ENCODE data around the gene ADGRA1.
"Not testable (repeated sequence)": the region's sequence is repeated elsewhere in the genome, so short reads cannot be mapped to it uniquely, and the experiment has no call there.

The ADGRA1 gene

DNA sequence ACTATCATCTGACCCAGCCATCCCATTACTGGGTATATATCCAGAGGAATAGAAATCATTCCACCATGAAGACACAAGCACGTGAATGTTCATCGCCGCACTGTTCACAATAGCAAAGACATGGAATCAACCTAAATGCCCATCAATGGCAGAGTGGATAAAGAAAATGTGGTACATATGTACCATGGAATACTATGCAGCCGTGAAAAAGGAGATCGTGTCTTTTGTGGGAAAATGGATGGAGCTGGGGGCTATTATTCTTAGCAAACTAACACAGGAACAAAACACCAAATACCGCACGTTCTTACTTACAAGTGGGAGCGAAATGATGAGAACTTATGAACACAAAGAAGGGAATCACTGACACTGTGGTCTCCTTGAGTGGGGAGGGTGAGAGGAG, 62.5 kb downstream of the ADGRA1 start:
- ChIA-PET POLR2A (no interaction called here), CTCF (no interaction called here)
- DNase-seq (ENCODE audit: extremely low spot score), result no peak
- no peak for TF ChIP-seq CTBP1 (IDR thresholded peaks at IDR 0.05; ENCODE audit: borderline replicate concordance)
- TF ChIP-seq, protein P1, sequence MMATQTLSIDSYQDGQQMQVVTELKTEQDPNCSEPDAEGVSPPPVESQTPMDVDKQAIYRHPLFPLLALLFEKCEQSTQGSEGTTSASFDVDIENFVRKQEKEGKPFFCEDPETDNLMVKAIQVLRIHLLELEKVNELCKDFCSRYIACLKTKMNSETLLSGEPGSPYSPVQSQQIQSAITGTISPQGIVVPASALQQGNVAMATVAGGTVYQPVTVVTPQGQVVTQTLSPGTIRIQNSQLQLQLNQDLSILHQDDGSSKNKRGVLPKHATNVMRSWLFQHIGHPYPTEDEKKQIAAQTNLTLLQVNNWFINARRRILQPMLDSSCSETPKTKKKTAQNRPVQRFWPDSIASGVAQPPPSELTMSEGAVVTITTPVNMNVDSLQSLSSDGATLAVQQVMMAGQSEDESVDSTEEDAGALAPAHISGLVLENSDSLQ (IDR thresholded peaks at IDR 0.05), result no peak
- TF ChIP-seq ARNT (IDR thresholded peaks at IDR 0.05), result no peak
- no peak for TF ChIP-seq ELF4 (IDR thresholded peaks at IDR 0.05)
- TF ChIP-seq FOXM1 (IDR thresholded peaks at IDR 0.05; ENCODE audit: borderline replicate concordance), result no peak
- no peak for TF ChIP-seq ZNF384 (IDR thresholded peaks at IDR 0.05)
- no peak for TF ChIP-seq L3MBTL2 (conservative IDR thresholded peaks at IDR 0.05)
- no peak for TF ChIP-seq NFRKB (IDR thresholded peaks at IDR 0.05)
- TF ChIP-seq SUZ12 (IDR thresholded peaks at IDR 0.05), result no peak
- TF ChIP-seq FOXA1 (IDR thresholded peaks at IDR 0.05), result no peak
- no peak for TF ChIP-seq TARDBP (IDR thresholded peaks at IDR 0.05)
- no peak for TF ChIP-seq BHLHE40 (IDR thresholded peaks at IDR 0.05; ENCODE audit: borderline replicate concordance)
- TF ChIP-seq HDGF (IDR thresholded peaks at IDR 0.05; ENCODE audit: borderline replicate concordance), result no peak
- TF ChIP-seq SP1 (IDR thresholded peaks at IDR 0.05), result no peak
- TF ChIP-seq LEF1 (IDR thresholded peaks at IDR 0.05; ENCODE audit: borderline replicate concordance), result no peak
- no peak for TF ChIP-seq FOXK2 (IDR thresholded peaks at IDR 0.05)

DNA sequence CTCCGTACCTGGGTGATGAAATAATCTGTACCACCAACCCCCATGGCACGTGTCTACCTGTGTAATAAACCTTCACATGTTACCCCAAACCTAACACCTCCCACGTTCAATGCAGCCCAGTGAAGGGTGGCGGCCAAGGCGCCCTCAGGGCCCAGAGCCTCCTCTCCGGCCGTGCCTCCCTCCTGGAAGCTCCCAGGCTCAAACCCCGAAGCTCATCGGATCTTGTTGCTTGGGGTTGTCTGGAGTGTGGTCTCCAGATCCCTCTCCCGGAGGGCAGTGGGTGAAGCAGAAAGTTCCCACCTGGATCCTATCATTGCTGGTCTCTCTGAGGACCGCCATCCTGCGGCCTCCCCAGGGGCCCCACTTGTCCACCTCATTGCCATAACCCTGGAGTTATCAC, 62.9 kb downstream of the ADGRA1 start:
- ChIA-PET CTCF (no interaction called here), POLR2A (no interaction called here)
- DNase-seq (ENCODE audit: extremely low spot score), result no peak
- no peak for TF ChIP-seq NFRKB (IDR thresholded peaks at IDR 0.05)
- TF ChIP-seq FOXM1 (IDR thresholded peaks at IDR 0.05; ENCODE audit: borderline replicate concordance), result no peak
- TF ChIP-seq FOXA1 (IDR thresholded peaks at IDR 0.05), result no peak
- TF ChIP-seq FOXK2 (IDR thresholded peaks at IDR 0.05), result no peak
- no peak for TF ChIP-seq HDGF (IDR thresholded peaks at IDR 0.05; ENCODE audit: borderline replicate concordance)
- TF ChIP-seq LEF1 (IDR thresholded peaks at IDR 0.05; ENCODE audit: borderline replicate concordance), result no peak

DNA sequence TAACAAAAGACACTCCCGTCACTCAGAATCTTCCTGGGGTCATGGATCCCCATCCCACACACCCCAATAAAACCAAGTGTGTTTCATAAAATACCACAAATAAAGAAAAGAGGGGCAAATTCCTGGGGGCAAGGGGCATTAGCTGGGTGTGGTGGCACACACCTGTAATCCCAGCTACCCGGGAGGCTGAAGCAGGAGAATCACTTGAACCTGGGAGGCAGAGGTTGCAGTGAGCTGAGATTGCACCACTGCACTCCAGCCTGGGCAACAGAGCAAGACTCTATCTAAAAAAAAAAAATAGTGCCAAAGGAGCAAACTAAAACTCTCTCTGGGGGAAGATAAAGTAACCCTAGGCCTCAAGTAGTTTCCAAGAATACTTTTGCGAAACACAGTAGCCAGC, 63.3 kb downstream of the ADGRA1 start:
- POLR2A ChIA-PET; CTCF ChIA-PET; DNase-seq (ENCODE audit: extremely low spot score): not testable (repeated sequence)

DNA sequence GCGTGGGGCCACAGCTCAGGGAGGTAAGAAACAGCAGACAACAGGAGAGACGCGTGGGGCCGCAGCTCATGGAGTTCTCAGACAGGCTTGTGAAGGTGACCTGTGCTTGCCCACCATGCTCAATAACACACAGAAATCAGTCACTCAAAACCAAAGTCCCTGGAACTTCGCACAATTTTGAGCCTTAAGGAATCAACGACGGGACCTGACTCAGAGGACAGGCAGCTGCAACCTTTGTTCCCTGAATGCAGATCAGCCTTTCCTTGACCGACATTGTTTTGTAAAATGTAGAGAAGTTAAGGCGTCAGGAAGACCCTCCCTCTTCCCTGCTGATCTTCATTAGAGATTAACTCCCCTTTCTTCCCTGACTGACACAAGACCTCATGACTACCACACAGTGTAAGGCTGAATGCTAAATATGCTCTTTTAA, 63.8 kb downstream of the ADGRA1 start:
- CTCF ChIA-PET, result no interaction called here
- POLR2A ChIA-PET, result no interaction called here
- no peak for DNase-seq (ENCODE audit: extremely low spot score)
- TF ChIP-seq FOXK2 (IDR thresholded peaks at IDR 0.05) (no peak), LEF1 (IDR thresholded peaks at IDR 0.05; ENCODE audit: borderline replicate concordance) (no peak), BHLHE40 (IDR thresholded peaks at IDR 0.05; ENCODE audit: borderline replicate concordance) (no peak), FOXA1 (IDR thresholded peaks at IDR 0.05) (no peak), L3MBTL2 (conservative IDR thresholded peaks at IDR 0.05) (no peak)
- TF ChIP-seq, protein P1 (IDR thresholded peaks at IDR 0.05), result no peak

DNA sequence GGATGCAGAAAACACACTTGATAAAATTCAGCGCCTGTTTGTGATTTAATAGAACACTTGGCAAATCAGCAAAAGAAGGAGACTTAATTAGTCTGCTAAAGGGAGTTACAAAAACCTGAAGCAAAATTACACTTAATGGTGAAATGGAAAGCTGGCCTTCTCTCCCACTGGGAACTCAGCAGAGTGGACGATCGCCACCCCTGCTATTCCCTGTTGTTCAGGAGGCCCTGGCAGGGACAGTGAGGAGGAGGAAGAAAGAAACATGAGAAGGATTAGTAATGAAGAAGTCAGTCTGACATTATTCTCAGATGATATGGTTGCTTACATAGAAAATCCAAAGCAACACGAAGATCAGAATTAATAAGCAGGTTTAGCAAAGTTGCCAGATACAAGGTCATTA, 66.7 kb downstream of the ADGRA1 start:
- TF ChIP-seq BHLHE40 (IDR thresholded peaks at IDR 0.05; ENCODE audit: borderline replicate concordance), result no peak
- no peak for TF ChIP-seq ZNF384 (IDR thresholded peaks at IDR 0.05)
- POLR2A ChIA-PET, result no interaction called here
- CTCF ChIA-PET, result interaction anchor here (1.0 kb wide), 1 partner anchor 46 kb away, joined by 3 read pairs; no protein-coding TSS in a partner anchor
- no peak for DNase-seq (ENCODE audit: extremely low spot score)

DNA sequence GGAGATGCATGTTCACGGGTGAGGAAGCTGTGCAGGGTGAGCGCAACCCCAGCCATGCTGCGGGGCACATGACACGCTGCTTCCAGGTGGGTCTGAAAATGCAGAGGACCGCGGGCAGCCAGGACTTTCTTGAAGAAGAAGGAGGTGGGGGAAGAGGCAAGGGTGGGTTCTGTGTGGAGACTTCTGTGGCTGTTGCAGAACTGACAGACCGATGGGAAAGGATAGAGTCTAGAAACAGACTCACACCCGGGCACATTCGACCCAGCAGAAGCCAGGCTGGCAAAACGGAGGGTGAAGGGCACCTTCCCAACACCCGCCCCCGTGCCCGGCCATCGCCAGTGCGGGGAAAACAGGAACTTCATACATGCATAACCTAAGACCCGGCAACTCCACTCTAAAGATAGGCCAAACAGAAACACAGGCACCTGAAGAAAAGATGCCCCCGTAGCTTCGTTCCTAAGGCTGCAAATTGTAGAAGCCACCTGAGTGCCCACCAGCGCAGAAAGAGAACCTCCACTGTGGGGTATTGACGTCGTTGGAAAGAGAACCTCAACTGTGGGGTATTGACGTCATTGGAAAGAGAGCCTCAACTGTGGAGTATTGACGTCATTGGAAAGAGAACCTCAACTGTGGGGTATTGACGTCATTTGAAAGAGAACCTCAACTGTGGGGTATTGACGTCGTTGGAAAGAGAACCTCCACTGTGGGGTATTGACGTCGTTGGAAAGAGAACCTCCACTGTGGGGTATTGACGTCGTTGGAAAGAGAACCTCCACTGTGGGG, 67.5 kb downstream of the ADGRA1 start:
- TF ChIP-seq ELF4 (IDR thresholded peaks at IDR 0.05) (no peak), NFRKB (IDR thresholded peaks at IDR 0.05) (no peak), SP1 (IDR thresholded peaks at IDR 0.05) (no peak), FOXA1 (IDR thresholded peaks at IDR 0.05) (no peak)
- ChIA-PET CTCF (interaction anchor here (1.0 kb wide), 1 partner anchor 45 kb away, joined by 3 read pairs; no protein-coding TSS in a partner anchor), POLR2A (no interaction called here)
- no peak for DNase-seq (ENCODE audit: extremely low spot score)

DNA sequence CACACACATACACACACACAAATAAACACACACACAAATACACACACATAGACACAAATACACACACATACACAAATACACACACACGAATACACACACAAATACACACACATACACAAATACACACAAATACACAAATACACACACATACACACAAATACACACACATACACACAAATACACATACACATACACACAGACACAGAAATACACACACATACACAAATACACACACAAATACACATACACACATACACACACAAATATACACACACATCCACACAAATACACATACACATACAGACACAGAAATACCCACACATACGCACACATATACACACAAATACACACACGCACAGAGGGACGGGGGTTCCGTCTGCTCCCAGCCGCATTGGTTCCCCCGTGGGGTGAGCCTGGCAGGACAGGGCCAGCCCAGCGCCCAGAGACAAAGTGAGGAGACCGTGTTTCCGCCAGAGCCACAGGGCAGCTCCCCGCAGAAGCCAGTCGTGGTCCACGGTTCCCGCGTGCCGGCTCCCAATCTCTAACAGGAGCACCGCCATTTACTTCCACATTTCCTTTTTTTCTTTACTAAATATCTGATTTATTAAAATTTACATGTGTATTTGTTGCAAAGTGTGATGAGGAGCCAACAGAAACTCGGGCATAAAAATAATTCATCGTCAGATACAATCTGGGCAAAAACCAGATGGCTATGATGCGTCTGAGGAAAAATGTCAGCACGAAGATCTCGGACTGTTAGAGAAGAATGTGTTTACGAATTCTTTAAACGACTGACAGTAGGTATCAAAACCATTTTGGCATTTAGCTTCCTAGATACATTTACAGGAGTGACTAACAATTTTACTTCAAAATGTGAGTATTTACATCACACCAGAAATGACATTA, 69.2 kb downstream of the ADGRA1 start:
- ChIA-PET CTCF (no interaction called here), POLR2A (no interaction called here)
- TF ChIP-seq, protein P1 (IDR thresholded peaks at IDR 0.05), result no peak
- TF ChIP-seq SUZ12 (IDR thresholded peaks at IDR 0.05), result no peak
- TF ChIP-seq FOXA1 (IDR thresholded peaks at IDR 0.05), result no peak
- TF ChIP-seq ELF4 (IDR thresholded peaks at IDR 0.05), result no peak
- 0 out of 2 replicates have a peak, but pooled peaks have one; percentile 40 for TF ChIP-seq CTBP1 (IDR thresholded peaks at IDR 0.05; ENCODE audit: borderline replicate concordance)
- TF ChIP-seq BHLHE40 (IDR thresholded peaks at IDR 0.05; ENCODE audit: borderline replicate concordance), result no peak
- TF ChIP-seq FOXM1 (IDR thresholded peaks at IDR 0.05; ENCODE audit: borderline replicate concordance), result no peak
- no peak for TF ChIP-seq NFRKB (IDR thresholded peaks at IDR 0.05)
- DNase-seq (ENCODE audit: extremely low spot score), result no peak

All from HEK293T (cell line).